ENCODE measurements around the gene SYNE1.
"Not testable (repeated sequence)": the region's sequence is repeated elsewhere in the genome, so short reads cannot be mapped to it uniquely, and the experiment has no call there.

SYNE1 gene

GRCh38 chr6:152078804-152079203 lies 558.4 kb downstream of the SYNE1 start:
- DNase-seq (ENCODE audit: low read depth in 3 of 3, low spot score in 1 of 3): no peak

- no peak for DNase-seq (ENCODE audit: low read depth in 3 of 3, low spot score in 1 of 3)
These were observed 559.2 kb downstream of the SYNE1 start for GRCh38 chr6:152078001-152078400.

GRCh38 chr6:152076242-152076641 lies 560.9 kb downstream of the SYNE1 start:
- DNase-seq (ENCODE audit: low read depth in 3 of 3, low spot score in 1 of 3): not testable (repeated sequence)

- DNase-seq (ENCODE audit: low read depth in 3 of 3, low spot score in 1 of 3): no peak
These were observed 565.3 kb downstream of the SYNE1 start for GRCh38 chr6:152071843-152072242.
